ENCODE results near the gene DDX24. TPM values are rescaled to one million over a fixed set of nuclear protein-coding genes. Genes with fewer than 3 reads are reported as not detected.

DDX24 gene
- total RNA-seq, 1 experiment from 2014 or later: 203 TPM

DNA sequence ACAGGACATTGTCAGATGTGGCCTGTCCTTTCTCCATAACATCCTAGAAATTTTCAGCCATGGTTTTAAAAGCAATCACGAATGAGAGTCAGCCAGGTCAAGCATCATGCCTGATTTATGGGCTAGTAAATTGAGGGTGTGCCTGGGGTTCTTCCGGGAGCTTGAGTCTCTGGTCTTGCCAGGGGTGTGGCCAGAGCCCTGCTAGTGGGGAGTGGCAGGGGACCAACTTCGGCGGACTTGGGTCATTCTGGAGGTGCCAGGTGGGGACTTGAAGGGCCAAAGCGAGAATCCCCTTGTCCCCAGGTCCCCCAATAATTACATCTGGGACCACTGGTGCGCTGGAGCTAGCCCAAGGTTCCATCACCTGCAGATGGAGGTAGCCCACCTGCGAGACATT, 49.1 kb downstream of the DDX24 start:
- H3K36me3 ChIP-seq (ENCODE audit: insufficient read depth, low read length, poor library complexity, severe bottlenecking): no peaks in the 10 kb centered on the region
- TF ChIP-seq, protein P1, sequence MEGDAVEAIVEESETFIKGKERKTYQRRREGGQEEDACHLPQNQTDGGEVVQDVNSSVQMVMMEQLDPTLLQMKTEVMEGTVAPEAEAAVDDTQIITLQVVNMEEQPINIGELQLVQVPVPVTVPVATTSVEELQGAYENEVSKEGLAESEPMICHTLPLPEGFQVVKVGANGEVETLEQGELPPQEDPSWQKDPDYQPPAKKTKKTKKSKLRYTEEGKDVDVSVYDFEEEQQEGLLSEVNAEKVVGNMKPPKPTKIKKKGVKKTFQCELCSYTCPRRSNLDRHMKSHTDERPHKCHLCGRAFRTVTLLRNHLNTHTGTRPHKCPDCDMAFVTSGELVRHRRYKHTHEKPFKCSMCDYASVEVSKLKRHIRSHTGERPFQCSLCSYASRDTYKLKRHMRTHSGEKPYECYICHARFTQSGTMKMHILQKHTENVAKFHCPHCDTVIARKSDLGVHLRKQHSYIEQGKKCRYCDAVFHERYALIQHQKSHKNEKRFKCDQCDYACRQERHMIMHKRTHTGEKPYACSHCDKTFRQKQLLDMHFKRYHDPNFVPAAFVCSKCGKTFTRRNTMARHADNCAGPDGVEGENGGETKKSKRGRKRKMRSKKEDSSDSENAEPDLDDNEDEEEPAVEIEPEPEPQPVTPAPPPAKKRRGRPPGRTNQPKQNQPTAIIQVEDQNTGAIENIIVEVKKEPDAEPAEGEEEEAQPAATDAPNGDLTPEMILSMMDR (conservative IDR thresholded peaks at IDR 0.05; ENCODE audit: low read depth, low read length): no peak
- TF ChIP-seq EZH2 (IDR thresholded peaks at IDR 0.05; ENCODE audit: borderline replicate concordance, low read depth, low read length, poor library complexity, severe bottlenecking): no peak
- H3K4me1 ChIP-seq (ENCODE audit: insufficient read depth, low read length, poor library complexity, severe bottlenecking): no peaks in the 10 kb centered on the region
- DNase-seq (ENCODE audit: low spot score): no peak
- H3K9me3 ChIP-seq (ENCODE audit: low read depth, low read length, poor library complexity, severe bottlenecking): no peaks in the 10 kb centered on the region
- no peak overlapping the region for H3K27ac ChIP-seq (ENCODE audit: low read depth, low read length, poor library complexity, severe bottlenecking)
- ChIA-PET CTCF (no interaction called here), POLR2A (ENCODE audit: low non-redundant PET) (no interaction called here)
- intact Hi-C loops (cut with micrococcal nuclease; ENCODE audit: unreplicated experiment): no loop called here
- BruUV-seq (replicated peaks): no TSS peak
- no peaks in the 10 kb centered on the region for H3K27me3 ChIP-seq (replicated peaks; ENCODE audit: insufficient read depth, low read depth, low read length, poor library complexity)
- no peak overlapping the region for H3K4me3 ChIP-seq (ENCODE audit: low read depth, low read length, poor library complexity, severe bottlenecking)

GRCh38 chr14:94031161-94031882, 49.7 kb downstream of the DDX24 start:
- no peaks in the 10 kb centered on the region for H3K36me3 ChIP-seq (ENCODE audit: insufficient read depth, low read length, poor library complexity, severe bottlenecking)
- H3K9me3 ChIP-seq (ENCODE audit: low read depth, low read length, poor library complexity, severe bottlenecking): no peaks in the 10 kb centered on the region
- intact Hi-C loops (cut with micrococcal nuclease; ENCODE audit: unreplicated experiment): no loop called here
- H3K27me3 ChIP-seq (replicated peaks; ENCODE audit: insufficient read depth, low read depth, low read length, poor library complexity): no peaks in the 10 kb centered on the region
- DNase-seq (ENCODE audit: low spot score): no peak
- POLR2A ChIA-PET (ENCODE audit: low non-redundant PET): no interaction called here
- BruUV-seq (replicated peaks): no TSS peak
- no peak for TF ChIP-seq EZH2 (IDR thresholded peaks at IDR 0.05; ENCODE audit: borderline replicate concordance, low read depth, low read length, poor library complexity, severe bottlenecking)
- TF ChIP-seq, protein P1 (conservative IDR thresholded peaks at IDR 0.05; ENCODE audit: low read depth, low read length): no peak
- H3K4me1 ChIP-seq (ENCODE audit: insufficient read depth, low read length, poor library complexity, severe bottlenecking): no peaks in the 10 kb centered on the region
- no peak overlapping the region for H3K4me3 ChIP-seq (ENCODE audit: low read depth, low read length, poor library complexity, severe bottlenecking)
- H3K27ac ChIP-seq (ENCODE audit: low read depth, low read length, poor library complexity, severe bottlenecking): no peak overlapping the region
- CTCF ChIA-PET: no interaction called here

GRCh38 chr14:94030571-94030970, 50.4 kb downstream of the DDX24 start:
- Histone ChIP-seq H3K9me3 (ENCODE audit: low read depth, low read length, poor library complexity, severe bottlenecking) (no peaks in the 10 kb centered on the region), H3K4me1 (ENCODE audit: insufficient read depth, low read length, poor library complexity, severe bottlenecking) (no peaks in the 10 kb centered on the region), H3K36me3 (ENCODE audit: insufficient read depth, low read length, poor library complexity, severe bottlenecking) (no peaks in the 10 kb centered on the region), H3K27ac (ENCODE audit: low read depth, low read length, poor library complexity, severe bottlenecking) (no peak overlapping the region), H3K4me3 (ENCODE audit: low read depth, low read length, poor library complexity, severe bottlenecking) (no peak overlapping the region), H3K27me3 (replicated peaks; ENCODE audit: insufficient read depth, low read depth, low read length, poor library complexity) (no peaks in the 10 kb centered on the region)
- no peak for TF ChIP-seq EZH2 (IDR thresholded peaks at IDR 0.05; ENCODE audit: borderline replicate concordance, low read depth, low read length, poor library complexity, severe bottlenecking)
- TF ChIP-seq, protein P1 (conservative IDR thresholded peaks at IDR 0.05; ENCODE audit: low read depth, low read length): no peak
- ChIA-PET POLR2A (ENCODE audit: low non-redundant PET) (no interaction called here), CTCF (no interaction called here)
- intact Hi-C loops (cut with micrococcal nuclease; ENCODE audit: unreplicated experiment): no loop called here
- DNase-seq (ENCODE audit: low spot score): no peak
- BruUV-seq (replicated peaks): no TSS peak

Measured in A673 (cell line).